HG03064 (cell line): Measurements from ENCODE around the gene GABPA.
A peak's percentile ranks its signal among the peaks of the same experiment; 100 is the strongest.
"Not testable (repeated sequence)": the region's sequence is repeated elsewhere in the genome, so short reads cannot be mapped to it uniquely, and the experiment has no call there.

Source experiments
- ATAC-seq: cut with Tn5 transposase; IDR thresholded peaks from one replicate; pipeline ENCODE4 v1.9.1; 2021; ENCODE audit warnings: low read depth; ENCODE audit not compliant: unreplicated experiment

Gene GABPA

DNA sequence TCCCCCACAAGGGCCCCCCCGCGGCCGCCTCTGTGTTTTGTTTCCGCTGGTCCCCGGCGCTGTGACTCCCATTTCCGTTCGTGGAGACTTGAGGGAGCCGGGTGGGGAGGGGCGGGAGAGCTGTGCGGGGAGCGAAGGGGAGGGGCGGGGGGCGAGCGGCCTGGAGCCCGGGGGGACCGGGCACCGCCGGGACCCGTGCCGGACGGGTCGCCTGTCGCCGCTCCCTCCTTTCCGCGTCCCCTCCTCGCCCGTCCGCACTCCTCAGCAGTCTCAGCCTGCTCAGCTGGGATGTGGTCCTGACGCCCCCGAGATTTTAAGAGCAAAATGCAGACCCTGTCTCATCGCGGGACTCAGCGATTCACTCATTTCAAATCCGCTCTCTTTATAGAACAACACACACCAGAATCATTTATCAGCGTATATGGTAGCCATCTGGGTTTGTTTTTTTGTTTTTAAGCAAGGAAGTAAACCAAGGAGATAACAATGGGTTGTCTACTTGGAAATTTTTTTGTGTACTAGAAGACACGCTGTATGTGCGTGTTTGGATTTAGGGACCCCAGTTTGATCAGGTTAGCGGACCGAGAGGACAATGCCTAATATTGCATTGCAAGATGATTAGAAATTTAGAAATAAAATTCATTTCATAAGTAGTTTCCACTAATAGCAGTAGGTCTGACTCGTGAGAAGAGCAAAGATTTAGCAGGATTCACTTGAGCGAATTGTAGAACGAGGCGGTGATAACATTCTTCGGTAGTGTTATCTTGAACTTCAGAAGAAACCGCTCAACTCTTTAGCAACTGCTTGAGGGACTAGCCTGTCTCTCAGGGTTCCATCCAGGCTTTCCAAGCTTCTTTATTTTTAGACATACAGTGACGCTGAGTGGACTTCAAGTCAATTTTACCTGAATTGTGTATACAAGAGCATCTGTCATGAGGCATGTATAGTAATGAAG lies 1.1 kb downstream of the GABPA start:
- peak; percentile 5 for ATAC-seq

DNA sequence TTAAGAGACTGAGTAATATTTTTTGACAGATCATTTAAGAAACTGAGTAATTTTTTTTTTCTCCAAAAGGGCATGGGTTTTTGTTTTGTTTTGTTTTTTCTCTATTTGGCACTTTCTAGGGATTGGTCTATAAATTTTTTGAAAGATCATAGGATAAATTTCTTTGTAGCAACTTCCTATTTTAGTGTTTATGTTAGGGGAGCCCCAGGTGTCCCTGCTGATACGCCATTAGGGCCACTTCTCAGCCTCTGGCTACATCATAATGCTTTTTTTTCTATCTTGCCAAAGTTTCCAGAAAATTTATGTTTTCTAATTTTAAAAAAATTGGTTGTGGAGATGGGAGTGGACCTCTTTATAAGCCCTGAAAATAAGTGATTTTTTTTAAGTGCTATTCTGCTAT lies 2.6 kb downstream of the GABPA start:
- no peak for ATAC-seq

DNA sequence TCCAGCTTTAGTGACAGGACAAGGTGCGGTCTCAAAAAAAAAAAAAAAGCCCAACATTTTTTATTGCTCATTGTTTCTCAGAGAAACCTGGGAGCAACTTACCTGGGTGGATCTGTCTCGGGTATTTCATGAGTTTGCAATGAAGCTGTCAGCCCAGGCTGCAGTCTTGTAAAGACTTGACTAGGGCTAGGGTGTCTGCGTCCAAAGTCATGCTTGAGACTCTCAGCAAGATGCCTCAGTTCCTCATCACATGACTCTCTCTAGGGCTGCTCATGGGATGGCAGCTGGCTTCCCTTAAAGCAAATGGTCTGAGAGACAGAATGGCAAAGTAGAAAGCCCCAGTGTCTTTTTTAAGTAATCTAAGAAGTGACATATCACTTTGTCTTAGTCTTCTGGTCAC lies 8.1 kb downstream of the GABPA start:
- no peak for ATAC-seq

DNA sequence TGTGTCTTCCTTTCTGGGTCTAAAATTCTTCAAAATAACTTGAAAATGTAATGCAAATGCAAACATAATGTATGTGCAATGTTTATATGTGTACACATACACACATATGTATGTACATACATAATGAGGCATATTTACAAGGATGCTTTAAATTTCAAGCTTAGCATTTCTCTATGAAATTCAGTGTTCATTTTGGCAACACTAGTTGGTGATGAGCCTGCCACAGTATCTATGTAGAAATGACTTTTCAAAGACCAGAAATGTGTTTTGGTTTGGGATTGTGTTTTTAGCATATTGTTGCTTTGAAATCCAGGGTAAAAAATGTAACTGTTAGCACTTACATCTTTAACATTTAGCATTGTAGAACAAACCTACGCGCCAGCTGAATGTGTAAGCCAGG lies 10.1 kb downstream of the GABPA start:
- no peak for ATAC-seq

DNA sequence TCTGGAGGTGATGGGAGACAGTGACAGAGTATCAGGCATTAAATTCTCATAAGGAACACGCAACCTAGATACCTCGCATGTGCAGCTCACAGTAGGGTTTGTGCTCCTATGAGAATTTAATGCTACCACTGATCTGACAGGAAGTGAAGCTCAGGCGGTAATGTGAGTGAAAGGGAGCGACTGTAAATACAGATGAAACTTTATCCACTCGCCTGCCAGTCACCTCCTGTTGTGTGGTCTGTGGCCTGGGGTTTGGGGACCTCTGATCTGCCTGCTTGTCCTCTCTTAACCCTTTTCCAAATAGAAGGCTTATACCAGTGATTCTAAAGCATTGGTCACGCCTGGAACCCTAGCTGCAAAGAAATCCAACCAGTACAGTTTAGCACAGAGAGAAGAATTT lies 15.3 kb downstream of the GABPA start:
- ATAC-seq = no peak

DNA sequence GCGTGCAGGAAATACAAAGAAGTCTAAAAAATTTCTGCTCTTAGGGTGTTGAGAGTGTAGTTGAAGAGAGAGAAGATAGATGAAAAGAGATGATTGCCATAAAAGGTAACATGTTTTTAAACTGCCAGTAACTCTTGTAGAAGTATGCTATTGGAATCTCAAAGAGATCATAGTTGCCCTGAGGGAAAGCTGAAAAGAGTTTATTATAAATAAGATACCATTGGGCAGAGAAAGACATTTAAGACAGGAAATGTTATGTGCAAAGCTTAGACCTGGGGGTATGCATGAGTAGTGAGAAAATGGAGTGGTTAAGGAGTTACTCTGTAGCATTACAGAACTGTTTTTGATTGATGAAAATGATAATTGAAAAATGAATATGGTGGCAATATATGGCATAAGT lies 17.6 kb downstream of the GABPA start:
- ATAC-seq = no peak

DNA sequence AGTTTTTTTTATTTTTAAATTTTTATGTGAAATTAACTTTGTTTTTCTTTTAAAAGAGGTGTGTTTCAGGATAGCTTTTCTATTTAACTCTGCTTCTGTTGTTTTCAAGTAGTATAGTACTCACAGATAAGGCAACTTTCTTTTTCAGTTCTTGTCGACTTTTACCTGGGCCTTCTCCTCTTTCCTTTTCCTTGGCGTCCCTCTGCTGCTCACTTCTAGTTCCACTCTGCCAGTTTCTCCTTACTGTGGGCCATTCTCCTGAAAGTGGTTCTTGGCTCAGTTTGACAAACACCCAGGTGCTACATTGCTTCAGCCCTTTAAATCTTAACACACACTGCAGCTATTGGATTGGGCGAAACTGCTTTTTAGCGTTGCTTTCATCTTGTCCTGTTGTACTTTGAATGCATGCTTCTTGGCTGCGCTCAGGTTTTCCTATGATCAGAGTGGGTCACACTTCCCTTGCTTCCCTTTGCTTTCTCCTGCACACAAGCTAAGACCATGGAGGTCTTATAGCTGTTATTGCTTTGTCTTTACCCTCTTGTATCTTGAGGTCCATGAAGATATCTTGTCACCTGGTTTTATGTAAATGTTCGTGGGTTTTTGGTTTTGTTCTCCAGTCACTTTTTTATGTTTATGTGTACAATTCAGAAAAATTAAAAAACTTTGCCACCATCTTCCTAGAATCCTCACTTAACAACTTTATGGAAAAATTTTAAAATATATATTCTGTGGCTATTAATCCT lies 21.6 kb downstream of the GABPA start:
- ATAC-seq = no peak

DNA sequence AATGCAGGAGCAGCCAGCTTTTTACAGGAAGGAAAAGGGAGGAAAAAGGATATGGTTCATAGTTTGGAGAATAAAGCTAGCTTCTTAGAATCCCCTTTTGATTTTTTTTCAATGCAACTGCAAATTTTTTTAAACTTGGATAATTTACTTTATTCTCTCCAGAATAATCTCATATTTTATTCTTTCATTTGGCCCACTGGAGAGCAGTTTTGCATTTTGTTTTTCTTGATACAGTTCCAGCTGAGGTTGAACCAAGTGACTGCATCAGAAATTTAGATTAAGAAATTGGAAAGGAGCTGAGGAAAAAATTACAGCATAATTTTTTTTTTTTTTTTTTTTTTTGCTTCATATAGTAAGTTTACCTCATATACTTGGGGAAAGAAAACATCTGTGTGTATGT lies 22.8 kb downstream of the GABPA start:
- ATAC-seq = no peak

DNA sequence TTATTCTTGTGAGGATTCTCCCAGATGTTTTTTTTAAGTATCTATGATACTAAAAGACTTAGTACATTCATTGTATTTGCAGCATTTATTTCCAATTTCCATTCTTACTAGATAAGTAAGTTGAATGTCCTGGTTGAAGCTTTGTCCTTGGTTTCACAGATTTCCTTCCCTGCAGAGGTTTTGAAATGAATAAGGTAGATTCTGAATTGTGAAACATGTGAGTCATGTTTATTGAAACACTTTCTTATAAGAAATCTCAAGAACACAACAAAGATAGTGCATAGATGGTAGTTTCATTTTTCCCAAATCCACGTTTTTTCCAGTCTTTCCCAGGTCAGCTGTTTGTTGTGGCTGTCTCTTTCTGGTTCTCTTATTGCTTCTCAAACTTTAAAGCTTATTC lies 24.8 kb downstream of the GABPA start:
- ATAC-seq = no peak

DNA sequence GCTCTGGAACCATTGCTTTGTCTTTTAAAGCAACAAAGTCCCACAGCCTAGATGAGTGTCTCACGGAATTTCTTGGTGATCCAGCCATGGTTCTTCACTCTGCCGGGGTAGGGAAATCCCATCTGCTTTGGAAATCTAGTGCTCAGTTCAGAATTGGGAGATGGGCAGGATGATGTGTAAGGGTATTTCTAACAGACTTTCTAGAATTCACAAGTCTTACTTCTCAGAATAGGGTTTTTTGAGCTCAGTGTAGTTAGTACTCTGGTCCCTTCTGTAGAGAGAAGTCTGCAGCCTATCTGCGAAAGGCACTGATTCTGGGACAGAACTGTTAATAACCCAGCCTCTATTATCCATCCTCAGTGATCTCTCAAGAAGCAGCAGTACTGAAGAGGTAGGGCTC lies 25.3 kb downstream of the GABPA start:
- no peak for ATAC-seq

DNA sequence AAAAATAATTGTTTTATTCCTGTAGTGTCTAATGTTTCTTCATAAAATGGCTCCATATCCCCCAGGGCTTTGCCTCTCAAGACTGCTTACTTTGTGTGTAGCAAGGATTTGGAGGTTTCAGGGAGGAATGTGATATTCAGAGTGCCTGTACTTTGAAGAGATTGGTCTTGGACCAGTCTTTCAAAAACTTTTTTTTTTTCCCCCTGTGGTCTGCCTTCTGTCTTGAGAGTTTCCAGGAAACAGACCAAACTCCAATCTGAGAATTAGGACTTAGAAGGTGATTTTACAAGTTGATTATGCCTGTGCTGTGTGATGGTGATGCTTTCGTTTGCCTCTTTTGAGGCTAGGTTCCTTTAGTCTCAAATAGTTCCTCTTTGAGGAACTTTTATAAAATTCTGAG lies 25.9 kb downstream of the GABPA start:
- no peak for ATAC-seq

DNA sequence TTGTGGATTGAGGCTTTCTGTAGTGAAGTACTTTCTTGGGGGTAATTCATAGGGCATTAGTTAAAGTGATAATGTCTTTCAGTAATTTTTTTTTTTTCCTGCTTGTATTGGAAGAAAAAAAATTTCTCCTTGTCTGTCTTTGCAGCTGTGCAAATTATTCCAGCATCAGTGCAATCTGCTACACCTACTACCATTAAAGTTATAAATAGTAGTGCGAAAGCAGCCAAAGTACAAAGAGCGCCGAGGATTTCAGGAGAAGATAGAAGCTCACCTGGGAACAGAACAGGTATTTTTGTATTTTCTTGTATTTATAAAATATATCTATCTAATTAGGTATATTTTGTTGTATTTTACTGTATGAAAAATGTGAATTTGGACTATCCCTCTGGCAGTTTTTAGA lies 29.3 kb downstream of the GABPA start:
- ATAC-seq = no peak

DNA sequence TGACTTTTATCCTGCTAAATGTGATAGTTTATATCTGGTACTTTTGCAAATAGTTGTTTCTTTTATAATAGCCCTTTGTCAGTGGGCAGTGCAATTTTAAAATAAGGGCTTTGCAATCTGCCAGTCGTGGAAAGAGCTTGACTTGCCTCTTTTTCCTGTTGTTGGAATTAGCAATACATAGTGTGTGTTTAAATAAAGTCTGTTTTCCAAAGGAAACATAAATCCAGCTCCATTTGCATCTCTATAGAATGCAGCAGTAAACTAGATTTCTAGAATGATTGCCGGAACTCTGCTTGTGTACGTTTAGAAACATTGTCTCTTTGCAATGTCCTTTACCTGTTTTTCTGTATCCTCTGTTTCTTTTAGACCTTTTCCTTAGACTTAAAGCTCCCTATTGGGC lies 33.1 kb downstream of the GABPA start:
- no peak for ATAC-seq

DNA sequence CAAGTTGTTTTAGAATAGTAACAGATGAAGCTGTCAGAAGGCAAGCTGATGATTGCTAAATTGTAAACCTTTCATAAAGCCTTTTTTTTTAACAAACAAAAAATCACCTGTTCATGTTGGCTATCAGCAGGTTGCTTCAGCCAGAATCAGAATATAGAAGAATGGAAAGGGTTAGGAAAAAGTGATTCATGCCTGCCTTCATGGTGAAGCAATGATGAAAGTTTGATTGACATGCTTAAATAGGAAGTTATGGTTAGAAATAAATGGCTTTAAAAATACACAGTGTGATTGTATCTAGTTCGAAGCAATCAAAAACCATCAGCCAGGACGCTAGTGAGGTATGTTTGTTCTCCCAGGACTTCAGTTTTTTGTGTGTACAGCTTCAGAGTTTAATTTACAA lies 37.9 kb downstream of the GABPA start:
- no peak for ATAC-seq

DNA sequence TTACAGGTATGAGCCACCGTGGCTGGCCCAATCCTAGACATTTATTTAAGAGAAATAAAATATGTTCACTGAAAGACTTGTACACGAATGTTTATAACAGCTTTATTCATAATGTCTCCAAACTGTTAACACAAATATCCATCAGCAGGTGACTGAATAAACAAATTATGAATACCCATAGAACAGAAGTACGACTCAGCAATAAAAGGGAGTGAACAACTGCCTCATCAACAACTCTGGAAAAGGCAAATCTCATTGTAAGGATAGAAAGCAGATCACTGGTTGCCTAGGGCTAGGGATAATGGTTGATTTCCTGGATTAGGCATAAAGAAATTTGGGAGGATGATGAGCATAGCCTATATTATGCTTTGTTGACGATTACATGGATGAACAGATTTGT lies 41.7 kb downstream of the GABPA start:
- no peak for ATAC-seq

DNA sequence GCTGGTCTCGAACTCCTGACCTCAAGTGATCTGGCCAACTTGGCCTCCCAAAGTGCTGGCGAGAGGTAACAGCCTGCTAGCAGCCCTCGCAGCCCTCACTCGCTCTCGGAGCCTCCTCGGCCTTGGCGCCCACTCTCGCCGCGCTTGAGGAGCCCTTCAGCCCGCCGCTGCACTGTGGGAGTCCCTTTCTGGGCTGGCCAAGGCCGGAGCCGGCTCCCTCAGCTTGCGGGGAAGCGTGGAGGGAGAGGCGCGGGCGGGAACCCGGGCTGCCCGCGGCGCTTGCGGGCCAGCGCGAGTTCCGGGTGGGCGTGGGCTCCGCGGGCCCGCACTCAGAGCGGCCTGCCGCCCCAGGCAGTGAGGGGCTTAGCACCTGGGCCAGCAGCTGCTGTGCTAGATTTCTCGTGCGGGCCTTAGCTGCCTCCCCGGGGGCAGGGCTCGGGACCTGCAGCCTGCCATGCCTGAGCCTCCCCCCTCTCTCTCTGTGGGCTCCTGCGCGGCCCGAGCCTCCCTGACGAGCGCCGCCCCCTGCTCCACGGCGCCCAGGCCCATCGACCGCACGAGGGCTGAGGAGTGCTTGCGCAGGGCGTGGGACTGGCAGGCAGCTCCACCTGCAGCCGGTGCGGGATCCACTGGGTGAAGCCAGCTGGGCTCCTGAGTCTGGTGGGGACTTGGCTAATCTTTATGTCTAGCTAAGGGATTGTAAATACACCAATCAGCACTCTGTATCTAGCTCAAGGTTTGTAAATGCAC lies 43.5 kb downstream of the GABPA start:
- ATAC-seq = not testable (repeated sequence)

DNA sequence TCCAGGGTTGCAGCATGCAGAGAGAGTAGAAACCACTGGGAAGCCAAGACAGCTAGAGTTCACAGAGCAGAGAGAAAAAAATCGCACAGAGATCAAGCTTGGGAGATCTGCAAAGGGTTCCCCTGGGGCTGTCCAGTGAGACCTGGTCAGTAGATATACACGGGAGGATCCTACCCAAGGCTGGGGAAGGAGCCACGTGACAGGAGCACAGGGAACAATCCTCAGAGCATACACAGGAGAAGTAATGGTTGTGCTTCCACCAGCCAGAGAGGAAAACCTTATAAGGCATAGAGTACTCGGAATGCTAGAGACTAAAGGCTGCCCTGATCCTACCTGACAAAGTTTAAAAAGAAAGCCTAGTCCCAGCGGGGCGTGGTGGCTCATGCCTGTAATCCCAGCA lies 53.9 kb downstream of the GABPA start:
- ATAC-seq = no peak

DNA sequence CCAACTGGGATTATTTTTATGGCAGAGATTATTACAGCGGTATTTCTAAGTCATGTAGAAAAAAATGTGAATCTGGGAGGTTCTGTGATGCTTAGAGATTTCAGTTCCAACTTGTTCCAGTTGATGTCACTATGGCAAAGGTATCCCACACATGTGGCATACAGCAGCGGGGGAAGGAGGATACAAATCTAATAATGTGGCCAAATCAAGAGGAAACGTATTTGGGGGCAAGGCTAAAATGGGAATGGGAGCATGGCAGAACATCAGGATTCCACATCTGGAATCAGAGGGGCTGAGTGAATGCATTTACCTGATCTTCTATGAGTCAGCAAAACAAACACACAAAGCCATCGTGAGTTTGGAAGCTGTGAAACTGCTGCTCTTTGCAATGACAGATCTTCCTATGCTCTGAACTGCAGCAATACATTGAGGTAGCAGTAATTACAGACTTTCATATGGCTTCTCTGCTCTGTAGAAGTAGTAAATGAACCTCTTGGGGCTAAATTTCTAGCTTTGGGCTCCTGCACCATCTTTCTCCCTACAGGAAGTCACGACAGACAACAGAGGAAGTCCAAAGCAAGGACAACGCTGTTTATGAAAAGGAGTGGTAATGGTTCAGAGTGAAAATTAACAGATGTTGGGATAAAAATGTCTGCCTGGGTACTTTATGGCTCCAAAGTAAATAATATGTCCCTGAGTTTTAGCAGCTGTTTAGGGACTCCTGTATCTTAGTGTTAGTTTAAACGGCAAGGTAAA lies 55.5 kb downstream of the GABPA start:
- ATAC-seq = no peak

DNA sequence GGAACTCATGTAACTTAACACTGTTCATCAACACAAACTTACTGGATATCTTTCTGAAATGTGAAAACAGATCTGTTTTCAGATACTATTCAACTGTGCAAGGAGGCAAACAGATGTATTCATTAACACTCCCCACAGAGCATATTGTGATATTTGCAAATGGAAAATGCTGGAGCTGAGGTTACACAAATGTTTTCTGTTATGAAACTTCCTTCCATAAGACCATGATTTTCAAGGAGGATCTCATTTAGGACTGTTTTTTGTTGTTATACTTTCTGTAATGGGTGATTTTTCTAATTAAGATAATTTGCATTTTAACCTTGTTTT lies 56.1 kb downstream of the GABPA start:
- no peak for ATAC-seq

DNA sequence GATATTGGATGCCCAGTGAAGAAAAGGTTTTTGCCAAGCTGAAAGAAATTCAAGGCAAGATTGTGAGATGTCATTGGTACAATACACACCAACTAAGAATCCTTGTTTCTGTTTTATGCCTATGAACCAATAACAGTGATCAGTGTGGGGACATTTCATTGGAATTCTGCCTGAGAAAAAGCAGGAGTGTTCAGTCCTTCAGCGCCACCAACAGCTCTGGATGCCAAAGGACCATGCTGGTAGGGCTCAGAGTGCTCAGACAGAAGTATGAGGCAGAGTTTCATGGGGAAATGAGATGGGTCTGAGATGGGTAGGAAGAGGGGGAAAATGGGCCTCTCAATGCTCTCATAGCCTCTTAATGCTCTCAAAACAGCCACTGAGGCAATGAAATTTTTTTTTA lies 56.5 kb downstream of the GABPA start:
- no peak for ATAC-seq
